Nephron progenitor cell (in vitro differentiated cells): ENCODE results near the gene DHX8.

Experiments used
- DNase-seq: peaks from one replicate; pipeline ENCODE4 v3.0.0; 2021
- H3K27ac Mint-ChIP-seq: 2 replicates; pipeline ENCODE4 v1.8.0; 2021; ENCODE audit warnings: mild to moderate bottlenecking, moderate library complexity, mixed read lengths
- H3K27me3 Mint-ChIP-seq: 2 replicates; pipeline ENCODE4 v1.8.0; 2021; ENCODE audit warnings: mild to moderate bottlenecking, low read depth, mixed read lengths; ENCODE audit not compliant: poor library complexity
- H3K36me3 Mint-ChIP-seq: 2 replicates; pipeline ENCODE4 v1.8.0; 2021; ENCODE audit warnings: low read depth, mixed read lengths
- H3K4me1 Mint-ChIP-seq: 2 replicates; pipeline ENCODE4 v1.8.0; 2021; ENCODE audit warnings: mixed read lengths
- H3K4me3 Mint-ChIP-seq: 2 replicates; pipeline ENCODE4 v1.8.0; 2021; ENCODE audit warnings: mild to moderate bottlenecking, moderate library complexity, mixed read lengths
- H3K9me3 Mint-ChIP-seq: 2 replicates; pipeline ENCODE4 v1.8.0; 2021; ENCODE audit warnings: mild to moderate bottlenecking, moderate library complexity, mixed read lengths
- TF ChIP-seq, protein P1 (sequence below): fragments of 200-600 bp; sonication (generic); IDR thresholded peaks from 2 replicates; pipeline ENCODE4 v1.5.0; 2021; ENCODE audit warnings: antibody characterized with exemption

Gene DHX8

DNA sequence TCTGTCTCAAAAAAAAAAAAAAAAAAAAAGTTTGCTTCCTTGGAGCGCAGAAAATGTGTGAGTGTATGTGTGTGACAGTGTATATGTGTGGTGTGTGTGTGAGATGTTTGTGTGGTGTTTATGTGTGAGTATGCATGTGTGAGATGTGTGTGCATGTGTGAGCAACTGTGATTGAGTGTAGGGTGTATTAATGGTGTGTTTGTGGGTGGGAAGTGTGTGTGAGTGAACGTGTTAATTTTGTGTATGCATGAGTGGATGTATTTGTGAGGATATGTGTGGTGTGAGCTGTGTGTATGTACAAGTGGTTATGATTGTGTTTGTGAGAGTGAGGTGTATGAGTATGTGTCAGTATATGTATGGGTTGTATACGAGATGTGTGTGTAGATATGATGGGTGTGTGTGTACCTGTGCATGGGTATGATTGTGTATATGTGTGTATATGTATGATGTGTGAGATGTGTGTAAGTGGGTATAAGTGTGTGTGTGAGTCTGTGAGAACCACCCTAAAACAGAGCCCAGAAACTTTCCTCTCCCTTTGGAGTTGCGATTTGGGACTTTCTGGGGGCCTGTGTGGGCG, 84.8 kb downstream of the DHX8 start:
- TF ChIP-seq, protein P1, sequence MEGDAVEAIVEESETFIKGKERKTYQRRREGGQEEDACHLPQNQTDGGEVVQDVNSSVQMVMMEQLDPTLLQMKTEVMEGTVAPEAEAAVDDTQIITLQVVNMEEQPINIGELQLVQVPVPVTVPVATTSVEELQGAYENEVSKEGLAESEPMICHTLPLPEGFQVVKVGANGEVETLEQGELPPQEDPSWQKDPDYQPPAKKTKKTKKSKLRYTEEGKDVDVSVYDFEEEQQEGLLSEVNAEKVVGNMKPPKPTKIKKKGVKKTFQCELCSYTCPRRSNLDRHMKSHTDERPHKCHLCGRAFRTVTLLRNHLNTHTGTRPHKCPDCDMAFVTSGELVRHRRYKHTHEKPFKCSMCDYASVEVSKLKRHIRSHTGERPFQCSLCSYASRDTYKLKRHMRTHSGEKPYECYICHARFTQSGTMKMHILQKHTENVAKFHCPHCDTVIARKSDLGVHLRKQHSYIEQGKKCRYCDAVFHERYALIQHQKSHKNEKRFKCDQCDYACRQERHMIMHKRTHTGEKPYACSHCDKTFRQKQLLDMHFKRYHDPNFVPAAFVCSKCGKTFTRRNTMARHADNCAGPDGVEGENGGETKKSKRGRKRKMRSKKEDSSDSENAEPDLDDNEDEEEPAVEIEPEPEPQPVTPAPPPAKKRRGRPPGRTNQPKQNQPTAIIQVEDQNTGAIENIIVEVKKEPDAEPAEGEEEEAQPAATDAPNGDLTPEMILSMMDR, result no peak
- peaks cover 17% of the 10 kb centered on the region for H3K4me1 Mint-ChIP-seq
- DNase-seq, result no peak
- H3K9me3 Mint-ChIP-seq, result peaks cover 6% of the 10 kb centered on the region
- H3K36me3 Mint-ChIP-seq, result peaks cover 5% of the 10 kb centered on the region
- no peak overlapping the region for H3K27ac Mint-ChIP-seq
- no peak overlapping the region for H3K4me3 Mint-ChIP-seq
- H3K27me3 Mint-ChIP-seq, result peaks cover 63% of the 10 kb centered on the region

DNA sequence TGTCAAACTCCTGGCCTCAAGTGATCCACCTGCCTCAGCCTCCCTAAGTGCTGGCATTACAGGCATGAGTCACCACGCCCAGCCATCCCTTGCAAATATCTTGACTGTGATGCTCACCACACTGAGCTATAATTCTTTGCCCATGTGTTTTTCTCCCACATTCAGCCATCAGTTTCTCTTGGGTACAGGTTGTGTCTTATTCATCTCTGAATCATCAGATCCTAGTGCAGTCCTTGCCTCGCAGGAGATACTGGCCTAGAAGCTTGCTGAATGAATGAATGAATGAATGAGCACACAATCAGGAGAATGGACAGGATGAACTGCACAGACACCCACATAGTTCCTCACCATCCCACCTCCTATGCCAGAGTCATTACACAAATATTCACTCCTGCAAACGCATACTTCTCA, 86.7 kb downstream of the DHX8 start:
- Mint-ChIP-seq H3K27me3 (peaks cover 63% of the 10 kb centered on the region), H3K4me1 (peaks cover 23% of the 10 kb centered on the region), H3K9me3 (peaks cover 6% of the 10 kb centered on the region), H3K27ac (no peak overlapping the region), H3K4me3 (no peak overlapping the region), H3K36me3 (peaks cover 5% of the 10 kb centered on the region)
- TF ChIP-seq, protein P1, result no peak
- no peak for DNase-seq

DNA sequence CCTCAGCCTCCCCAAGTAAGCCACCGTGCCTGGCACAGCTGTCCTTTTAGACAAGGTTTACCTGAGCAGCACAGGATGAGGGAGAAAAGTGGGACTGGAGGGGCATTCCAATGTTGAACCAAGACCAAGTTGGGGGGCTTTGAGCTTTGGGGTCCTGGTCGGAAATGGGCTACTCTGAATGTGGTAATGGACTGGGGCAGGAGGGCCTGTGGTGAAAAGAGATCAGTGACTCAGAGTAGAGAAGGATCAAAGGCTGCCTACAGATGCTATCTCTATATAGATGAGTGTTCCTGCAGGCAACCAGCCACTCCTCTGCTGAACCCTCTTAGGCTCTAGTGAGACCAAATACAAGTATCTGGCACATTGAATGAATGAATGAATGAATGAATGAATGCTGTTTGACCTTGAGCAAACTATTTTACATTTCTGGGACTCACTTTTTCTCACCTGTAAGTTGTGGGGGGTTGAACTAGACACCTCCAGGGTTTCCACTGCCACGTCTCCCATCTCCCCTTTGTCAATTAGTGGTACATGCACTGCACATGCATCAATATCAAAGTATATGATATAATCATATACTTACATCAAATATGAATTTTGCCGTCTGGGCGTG, 88.7 kb downstream of the DHX8 start:
- peaks cover 53% of the 10 kb centered on the region for H3K27me3 Mint-ChIP-seq
- no peak for DNase-seq
- no peak overlapping the region for H3K27ac Mint-ChIP-seq
- H3K9me3 Mint-ChIP-seq, result peaks cover 6% of the 10 kb centered on the region
- no peak overlapping the region for H3K4me3 Mint-ChIP-seq
- H3K4me1 Mint-ChIP-seq, result peaks cover 43% of the 10 kb centered on the region
- peaks cover 5% of the 10 kb centered on the region for H3K36me3 Mint-ChIP-seq
- TF ChIP-seq, protein P1, result no peak

DNA sequence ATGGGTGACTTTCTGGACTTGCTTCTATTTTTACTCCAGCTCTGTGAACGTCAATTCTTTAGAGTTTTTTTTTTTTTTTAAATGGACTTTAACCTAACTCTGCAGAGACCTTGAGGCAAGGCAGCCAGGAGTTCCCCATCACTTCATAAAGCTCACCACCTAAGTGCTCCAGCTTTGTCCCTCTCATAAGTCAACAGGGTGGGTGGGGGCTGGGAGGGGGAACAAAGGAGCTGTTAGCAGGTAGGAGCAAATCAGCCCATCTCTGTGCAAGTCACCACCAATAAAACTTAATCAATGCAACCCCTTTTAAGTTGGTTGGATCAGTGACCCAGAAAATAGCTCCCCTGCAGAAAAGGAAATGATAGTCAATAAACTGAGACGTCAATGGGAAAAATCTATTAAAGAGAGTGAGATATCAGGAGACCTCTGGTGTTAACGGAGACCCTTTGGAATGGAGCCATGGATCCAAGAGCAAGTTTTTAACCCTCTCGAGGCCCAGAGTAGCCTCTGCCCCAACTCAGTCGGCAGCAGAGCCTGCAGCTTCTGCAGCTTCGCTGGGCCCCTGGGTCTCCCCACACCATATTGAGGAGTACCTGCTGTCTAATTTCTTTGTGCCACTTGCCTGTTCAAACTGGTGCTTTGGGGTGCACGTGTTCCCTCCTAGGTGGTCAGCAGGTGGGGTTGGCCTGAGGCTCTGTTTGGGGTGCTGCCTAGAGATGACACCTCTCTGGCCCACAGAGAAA, 90.0 kb downstream of the DHX8 start:
- TF ChIP-seq, protein P1, result no peak
- no peak for DNase-seq
- no peak overlapping the region for H3K4me3 Mint-ChIP-seq
- no peak overlapping the region for H3K27ac Mint-ChIP-seq
- peaks cover 1% of the 10 kb centered on the region for H3K36me3 Mint-ChIP-seq
- peaks cover 41% of the 10 kb centered on the region for H3K27me3 Mint-ChIP-seq
- H3K4me1 Mint-ChIP-seq, result peaks cover 56% of the 10 kb centered on the region
- peaks cover 6% of the 10 kb centered on the region for H3K9me3 Mint-ChIP-seq

DNA sequence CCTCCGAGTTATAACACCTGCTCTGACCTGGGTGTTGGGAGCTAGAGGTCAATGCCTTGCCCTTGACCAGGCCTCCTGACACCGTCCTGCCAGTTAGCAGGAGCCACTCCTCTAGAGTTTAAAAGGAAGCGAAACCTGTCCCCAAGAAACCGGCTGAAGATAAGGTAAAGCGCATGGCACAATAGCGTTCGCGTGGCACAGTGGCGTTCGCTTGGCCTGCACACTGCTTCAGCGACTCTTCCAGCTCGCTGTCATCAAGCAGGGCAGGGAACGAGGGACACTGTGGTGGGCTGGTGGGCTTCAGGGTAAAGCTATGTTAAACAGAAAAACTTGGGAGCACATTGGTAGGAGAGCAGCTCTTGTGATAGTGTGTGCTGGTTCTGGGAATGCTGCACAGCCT, 90.6 kb downstream of the DHX8 start:
- Mint-ChIP-seq H3K36me3 (no peaks in the 10 kb centered on the region), H3K27me3 (peaks cover 35% of the 10 kb centered on the region), H3K9me3 (peaks cover 5% of the 10 kb centered on the region), H3K27ac (no peak overlapping the region), H3K4me3 (no peak overlapping the region), H3K4me1 (peaks cover 62% of the 10 kb centered on the region)
- TF ChIP-seq, protein P1, result no peak
- no peak for DNase-seq
